ENCODE measurements around the gene AGPAT1.
"Not testable (repeated sequence)": the region's sequence is repeated elsewhere in the genome, so short reads cannot be mapped to it uniquely, and the experiment has no call there.

Gene AGPAT1

GRCh38 chr6:32185681-32186131 lies 9.8 kb upstream of the AGPAT1 start:
- DNase-seq, result not testable (repeated sequence)

GRCh38 chr6:32184084-32184640 lies 8.3 kb upstream of the AGPAT1 start, which contains the start of gene AGER:
Gene AGER, minus strand, starts transcription at chr6:32184253. Its CDS starts 31 bp downstream, at chr6:32184222.
- no peak for DNase-seq

GRCh38 chr6:32183483-32184083 lies 7.7 kb upstream of the AGPAT1 start:
- no peak for DNase-seq

- DNase-seq, result no peak
Measured at GRCh38 chr6:32183030-32183429, 7.1 kb upstream of the AGPAT1 start.

- DNase-seq, result no peak
Measured at GRCh38 chr6:32182555-32182981, 6.7 kb upstream of the AGPAT1 start.

GRCh38 chr6:32181915-32182529 lies 6.1 kb upstream of the AGPAT1 start:
- no peak for DNase-seq

- DNase-seq, result no peak
Measured at GRCh38 chr6:32181148-32181702, 5.3 kb upstream of the AGPAT1 start.

- DNase-seq, result no peak
Measured at GRCh38 chr6:32179766-32180405, 4.0 kb upstream of the AGPAT1 start.

- no peak for DNase-seq
Measured at GRCh38 chr6:32178547-32179440, 2.9 kb upstream of the AGPAT1 start.

- DNase-seq, result peak; percentile 98 to 100
Measured at GRCh38 chr6:32177788-32178546, 2.1 kb upstream of the AGPAT1 start, which contains the start of gene RNF5. Gene RNF5, plus strand, starts transcription at chr6:32178405. Its CDS starts 107 bp downstream, at chr6:32178512.

- no peak for DNase-seq
Measured at GRCh38 chr6:32177183-32177787, 1.4 kb upstream of the AGPAT1 start.

- DNase-seq, result no peak
Measured at GRCh38 chr6:32176476-32177182, 745 bp upstream of the AGPAT1 start.

GRCh38 chr6:32175322-32175710 lies 568 bp downstream of the AGPAT1 start:
- DNase-seq, result no peak

- no peak for DNase-seq
Measured at GRCh38 chr6:32174416-32174815, 1.5 kb downstream of the AGPAT1 start.

- no peak for DNase-seq
Measured at GRCh38 chr6:32173051-32173727, 2.7 kb downstream of the AGPAT1 start.

GRCh38 chr6:32171234-32171633 lies 4.7 kb downstream of the AGPAT1 start:
- no peak for DNase-seq

- no peak for DNase-seq
Measured at GRCh38 chr6:32170294-32170693, 5.6 kb downstream of the AGPAT1 start.

- DNase-seq, result no peak
Measured at GRCh38 chr6:32168807-32169591, 6.9 kb downstream of the AGPAT1 start.

GRCh38 chr6:32168350-32168749 lies 7.5 kb downstream of the AGPAT1 start:
- DNase-seq, result no peak

Measured in cerebellar nuclear complex (tissue), 1 donor.